ENCODE measurements around the gene PALLD. TPM values are rescaled to one million over a fixed set of nuclear protein-coding genes. Genes with fewer than 3 reads are reported as not detected.

PALLD gene
- total and polyA plus RNA-seq, 2 of the 8 experiments (the other 6 are each of a cell fraction or from before 2014, with no cell fraction given) = 10.5 to 25.0 TPM

- 88% methylated on average over 5 of the region's 6 CpGs; no CpG with 5 or more reads in 1 of the 2 experiments for WGBS, 2 experiments (ENCODE audit: extremely low coverage in 1 of 2, insufficient coverage in 1 of 2, insufficient read length in 1 of 2, insufficient replicate concordance in 2 of 2, low coverage in 1 of 2, low lambda C conversion rate in 2 of 2, missing lambda C conversion rate in 1 of 2)
- no peak overlapping the region for H3K9ac ChIP-seq (replicated peaks in 1 of 4; ENCODE audit: extremely low read depth in 1 of 4, low read depth in 3 of 4, low read length in 3 of 4)
These were observed 32.4 kb downstream of the PALLD start for GRCh38 chr4:168529257-168529656.

More at GRCh38 chr4:168529257-168529656, 32.4 kb downstream of the PALLD start:
- no peak overlapping the region for H4K91ac ChIP-seq (replicated peaks; ENCODE audit: insufficient read length, low read length)
- H3K27ac ChIP-seq (ENCODE audit: low read depth, low read length) = no peak overlapping the region
- H3K4me3 ChIP-seq (ENCODE audit: extremely low read depth in 1 of 4, insufficient read depth in 2 of 4, low read depth in 3 of 4, low read length in 4 of 4) = no peak overlapping the region
- H3K27me3 ChIP-seq (replicated peaks in 1 of 4; ENCODE audit: control insufficient read depth in 3 of 4, extremely low read depth in 1 of 4, insufficient read depth in 3 of 4, low read length in 3 of 4) = peaks cover 0 to 1% (median 0%) of the 10 kb centered on the region in 4 experiments; a peak in 1 of 7 replicates
- no peaks in the 10 kb centered on the region for H3K36me3 ChIP-seq (ENCODE audit: control insufficient read depth in 2 of 4, insufficient read depth in 4 of 4, low read length in 3 of 4)
- H2AK5ac ChIP-seq (ENCODE audit: low read depth, low read length) = no peak overlapping the region
- no peak overlapping the region for H3K56ac ChIP-seq (replicated peaks; ENCODE audit: insufficient read length, low read depth, low read length)
- H2AFZ ChIP-seq (ENCODE audit: low read length) = no peak overlapping the region
- no peaks in the 10 kb centered on the region for H3K23me2 ChIP-seq (ENCODE audit: low read depth, low read length)
- no peaks in the 10 kb centered on the region for H3K79me2 ChIP-seq (ENCODE audit: control insufficient read depth in 1 of 2, insufficient read depth in 2 of 2, low read length in 2 of 2)
- no peak overlapping the region for H3K18ac ChIP-seq (ENCODE audit: extremely low read depth, low read length)
- no peak for TF ChIP-seq MAX (IDR thresholded peaks at IDR 0.05)
- TF ChIP-seq CREB1 (IDR thresholded peaks at IDR 0.05) = no peak
- TF ChIP-seq JUN (IDR thresholded peaks at IDR 0.05; ENCODE audit: low read depth, low read length) = no peak
- no peak for TF ChIP-seq SAP30 (IDR thresholded peaks at IDR 0.05; ENCODE audit: insufficient read depth, insufficient replicate concordance, low read length)
- TF ChIP-seq FOSL1 (IDR thresholded peaks at IDR 0.05; ENCODE audit: insufficient read depth, low read depth, low read length) = no peak
- no peak for TF ChIP-seq ATF3 (IDR thresholded peaks at IDR 0.05; ENCODE audit: insufficient read depth, low read depth, low read length)
- no peak for TF ChIP-seq USF2 (IDR thresholded peaks at IDR 0.05; ENCODE audit: low read length)
- TF ChIP-seq KDM5A (IDR thresholded peaks at IDR 0.05; ENCODE audit: low read length) = no peak
- TF ChIP-seq TAF1 (IDR thresholded peaks at IDR 0.05; ENCODE audit: low read depth, low read length) = no peak
- no peak overlapping the region for H3K4ac ChIP-seq (replicated peaks; ENCODE audit: insufficient read length, low read depth, low read length)
- no peak overlapping the region for H4K5ac ChIP-seq (ENCODE audit: insufficient read length, low read depth, low read length)
- POLR2A ChIA-PET (ENCODE audit: partially characterized antibody) = no interaction called here
- H2BK5ac ChIP-seq (ENCODE audit: low read depth, low read length) = no peak overlapping the region
- H2BK15ac ChIP-seq (ENCODE audit: low read length) = no peak overlapping the region
- H3K9me3 ChIP-seq (ENCODE audit: insufficient read depth in 2 of 2, low read depth in 1 of 2, low read length in 1 of 2) = no peaks in the 10 kb centered on the region
- H3K14ac ChIP-seq (ENCODE audit: insufficient read length) = no peak overlapping the region
- FAIRE-seq (no peak), DNase-seq (ENCODE audit: low read depth in 1 of 2, low spot score in 2 of 2) (no peak)
- H3K23ac ChIP-seq (ENCODE audit: insufficient read length) = no peak overlapping the region
- no peak overlapping the region for H2BK120ac ChIP-seq (replicated peaks; ENCODE audit: low read depth, low read length)
- H4K8ac ChIP-seq (ENCODE audit: extremely low read depth, insufficient read depth, low read length) = no peak overlapping the region
- no peak overlapping the region for H2BK12ac ChIP-seq (ENCODE audit: low read depth, low read length)
- H3K79me1 ChIP-seq (ENCODE audit: low read depth, low read length) = no peaks in the 10 kb centered on the region
- no peak overlapping the region for H2BK20ac ChIP-seq (ENCODE audit: low read length)
- H4K20me1 ChIP-seq (replicated peaks in 1 of 2; ENCODE audit: control insufficient read depth in 1 of 2, insufficient read depth in 2 of 2, low read length in 2 of 2) = no peaks in the 10 kb centered on the region
- H3K4me1 ChIP-seq (replicated peaks in 1 of 4; ENCODE audit: control insufficient read depth in 3 of 4, insufficient read depth in 4 of 4, low read length in 3 of 4) = no peaks in the 10 kb centered on the region
- no peak overlapping the region for H3K4me2 ChIP-seq (ENCODE audit: insufficient read depth in 1 of 2, low read depth in 2 of 2, low read length in 2 of 2)
- CTCF ChIA-PET (ENCODE audit: partially characterized antibody) = interaction anchor here (1.0 to 4.0 kb wide), 3 partner anchors 9 to 392 kb away, joined by 4 to 17 read pairs (median 5); no protein-coding TSS in a partner anchor

Data from H1 (cell line).